Stimulated activated effector memory CD8-positive, alpha-beta T cell treated with anti-CD3 and anti-CD28 coated beads, Interleukin-12 subunit alpha, Interleukin-12 subunit beta, amount 100 ng/mL, for 72 hours (primary cell): ENCODE data around the gene WDFY2.

Experiments
- ATAC-seq: fragments of 150-1000 bp; cut with Tn5 transposase; 2 replicates; pipeline ENCODE4 v1.10.0; 2021
- DNase-seq, 2 donors: peaks; one replicate each; pipeline ENCODE4 v3.0.0; 2021 to 2022; ENCODE audit warnings: low spot score in 2 of 2
- H3K27ac Mint-ChIP-seq: one replicate; pipeline ENCODE4 v1.8.0; 2022; ENCODE audit warnings: mild to moderate bottlenecking, mixed read lengths
- H3K36me3 Mint-ChIP-seq: one replicate; pipeline ENCODE4 v1.8.0; 2022; ENCODE audit warnings: mild to moderate bottlenecking, mixed read lengths
- H3K4me1 Mint-ChIP-seq: one replicate; pipeline ENCODE4 v1.8.0; 2022; ENCODE audit warnings: mixed read lengths
- H3K4me3 Mint-ChIP-seq: one replicate; pipeline ENCODE4 v1.8.0; 2022; ENCODE audit warnings: mild to moderate bottlenecking, mixed read lengths
- H3K9me3 Mint-ChIP-seq: one replicate; pipeline ENCODE4 v1.8.0; 2022; ENCODE audit warnings: mixed read lengths

The WDFY2 gene

DNA sequence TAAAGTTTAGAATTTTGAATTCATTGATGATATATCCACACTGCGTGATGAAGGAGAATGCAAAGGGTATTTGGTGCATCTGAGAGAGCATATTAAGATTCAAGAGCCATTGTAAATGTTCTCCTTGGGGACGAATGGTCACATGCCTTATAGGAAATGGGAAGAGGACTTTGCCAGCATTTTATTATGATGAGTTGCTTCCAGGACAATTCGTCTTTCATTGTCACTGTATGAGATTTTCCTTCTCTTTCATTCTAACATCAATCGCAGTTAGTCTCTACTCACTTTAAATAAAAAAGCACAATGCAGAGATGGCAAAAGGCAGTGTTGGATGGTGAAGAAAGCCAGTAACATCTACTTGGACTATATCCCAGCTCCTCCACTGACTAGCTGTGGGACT, 21.4 kb downstream of the WDFY2 start:
- no peak overlapping the region for H3K4me3 Mint-ChIP-seq
- H3K9me3 Mint-ChIP-seq, result no peaks in the 10 kb centered on the region
- no peaks in the 10 kb centered on the region for H3K36me3 Mint-ChIP-seq
- DNase-seq, result no peak
- no peak overlapping the region for H3K27ac Mint-ChIP-seq
- peaks cover 19% of the 10 kb centered on the region for H3K4me1 Mint-ChIP-seq
- ATAC-seq, result no peak

DNA sequence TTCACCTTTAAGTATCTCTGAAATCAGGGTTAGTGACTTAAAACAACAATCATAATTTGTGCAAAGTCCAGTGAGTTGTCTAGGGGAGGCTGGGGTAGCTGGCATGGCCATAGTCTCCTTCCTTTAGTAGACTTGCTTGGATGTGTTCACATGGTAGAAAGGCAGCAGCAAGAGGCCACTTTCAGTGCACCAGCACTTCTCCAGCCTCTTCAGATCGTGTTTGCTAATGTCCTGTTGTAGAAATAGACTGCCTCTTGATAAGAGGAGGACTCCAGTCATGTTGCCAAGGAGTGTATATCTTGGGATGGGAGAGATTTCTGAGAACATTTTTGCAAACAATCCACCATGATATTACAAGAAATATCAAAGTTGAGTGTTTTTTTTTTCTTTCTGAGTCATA, 22.9 kb downstream of the WDFY2 start:
- Mint-ChIP-seq H3K27ac (no peak overlapping the region), H3K4me1 (peaks cover 20% of the 10 kb centered on the region)

GRCh38 chr13:51608857-51609406, 24.7 kb downstream of the WDFY2 start:
- Mint-ChIP-seq H3K27ac (no peak overlapping the region), H3K36me3 (no peaks in the 10 kb centered on the region), H3K4me1 (peaks cover 21% of the 10 kb centered on the region), H3K9me3 (no peaks in the 10 kb centered on the region), H3K4me3 (no peak overlapping the region)
- ATAC-seq, result no peak
- no peak for DNase-seq

More for the DNA sequence above, 22.9 kb downstream of the WDFY2 start:
- no peak for DNase-seq
- no peak overlapping the region for H3K4me3 Mint-ChIP-seq
- H3K36me3 Mint-ChIP-seq, result no peaks in the 10 kb centered on the region
- no peaks in the 10 kb centered on the region for H3K9me3 Mint-ChIP-seq
- ATAC-seq, result no peak

GRCh38 chr13:51612867-51613266, 28.6 kb downstream of the WDFY2 start:
- DNase-seq (no peak), ATAC-seq (no peak)
- H3K36me3 Mint-ChIP-seq, result peaks cover 5% of the 10 kb centered on the region
- H3K27ac Mint-ChIP-seq, result peak overlapping the region; percentile 7
- no peaks in the 10 kb centered on the region for H3K9me3 Mint-ChIP-seq
- peaks cover 22% of the 10 kb centered on the region for H3K4me1 Mint-ChIP-seq
- H3K4me3 Mint-ChIP-seq, result no peak overlapping the region

GRCh38 chr13:51613535-51613934, 29.3 kb downstream of the WDFY2 start:
- H3K4me3 Mint-ChIP-seq, result peak overlapping the region; percentile 80
- H3K36me3 Mint-ChIP-seq, result peaks cover 5% of the 10 kb centered on the region
- ATAC-seq, result no peak
- H3K27ac Mint-ChIP-seq, result peak overlapping the region; percentile 7
- peaks cover 23% of the 10 kb centered on the region for H3K4me1 Mint-ChIP-seq
- H3K9me3 Mint-ChIP-seq, result no peaks in the 10 kb centered on the region
- no peak for DNase-seq

- Mint-ChIP-seq H3K4me1 (peaks cover 32% of the 10 kb centered on the region), H3K9me3 (no peaks in the 10 kb centered on the region), H3K27ac (peak overlapping the region; percentile 97), H3K36me3 (peaks cover 5% of the 10 kb centered on the region), H3K4me3 (peak overlapping the region; percentile 80)
- DNase-seq (peak; percentile 14 to 59), ATAC-seq (peak; percentile 95)
Observed at GRCh38 chr13:51614350-51614786, 30.1 kb downstream of the WDFY2 start.

- H3K4me1 Mint-ChIP-seq, result peaks cover 47% of the 10 kb centered on the region
- no peak for ATAC-seq
- peak overlapping the region; percentile 4 for H3K27ac Mint-ChIP-seq
Observed at GRCh38 chr13:51618626-51619025, 34.4 kb downstream of the WDFY2 start.

GRCh38 chr13:51619614-51620013, 35.4 kb downstream of the WDFY2 start:
- no peak for DNase-seq
- H3K36me3 Mint-ChIP-seq, result peaks cover under 1% of the 10 kb centered on the region
- peaks cover 48% of the 10 kb centered on the region for H3K4me1 Mint-ChIP-seq
- H3K27ac Mint-ChIP-seq, result peak overlapping the region; percentile 4
- H3K9me3 Mint-ChIP-seq, result no peaks in the 10 kb centered on the region
- H3K4me3 Mint-ChIP-seq, result no peak overlapping the region
- ATAC-seq, result peak; percentile 99

More at GRCh38 chr13:51618626-51619025, 34.4 kb downstream of the WDFY2 start:
- no peak overlapping the region for H3K4me3 Mint-ChIP-seq
- no peaks in the 10 kb centered on the region for H3K9me3 Mint-ChIP-seq
- DNase-seq, result no peak
- H3K36me3 Mint-ChIP-seq, result peaks cover 5% of the 10 kb centered on the region

GRCh38 chr13:51620165-51620983, 36.1 kb downstream of the WDFY2 start:
- H3K9me3 Mint-ChIP-seq, result no peaks in the 10 kb centered on the region
- peaks cover 49% of the 10 kb centered on the region for H3K4me1 Mint-ChIP-seq
- DNase-seq (no peak), ATAC-seq (no peak)
- no peak overlapping the region for H3K4me3 Mint-ChIP-seq
- H3K27ac Mint-ChIP-seq, result peak overlapping the region; percentile 43
- no peaks in the 10 kb centered on the region for H3K36me3 Mint-ChIP-seq

DNA sequence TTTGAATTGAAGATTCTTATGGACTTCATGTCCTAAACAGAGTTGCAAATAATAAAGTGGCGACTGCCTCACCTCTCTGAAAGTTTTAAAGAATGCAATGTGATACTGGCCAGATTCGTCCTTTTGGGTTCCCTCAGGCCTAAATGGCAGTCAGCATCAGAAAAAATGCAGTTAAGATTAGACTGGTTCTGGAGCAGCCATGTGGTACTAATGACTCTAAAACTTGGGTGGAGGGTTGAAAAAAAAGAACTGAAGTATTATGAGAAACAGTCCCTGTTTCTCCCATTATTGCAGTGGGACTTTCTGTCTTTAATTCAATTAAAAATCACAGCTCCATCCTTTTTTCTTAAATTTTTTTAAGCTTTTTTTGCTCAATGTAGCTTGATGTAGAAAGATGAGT, 37.3 kb downstream of the WDFY2 start:
- H3K4me1 Mint-ChIP-seq, result peaks cover 58% of the 10 kb centered on the region
- no peaks in the 10 kb centered on the region for H3K36me3 Mint-ChIP-seq
- ATAC-seq, result no peak
- H3K4me3 Mint-ChIP-seq, result no peak overlapping the region
- no peak overlapping the region for H3K27ac Mint-ChIP-seq
- no peaks in the 10 kb centered on the region for H3K9me3 Mint-ChIP-seq
- DNase-seq, result no peak

DNA sequence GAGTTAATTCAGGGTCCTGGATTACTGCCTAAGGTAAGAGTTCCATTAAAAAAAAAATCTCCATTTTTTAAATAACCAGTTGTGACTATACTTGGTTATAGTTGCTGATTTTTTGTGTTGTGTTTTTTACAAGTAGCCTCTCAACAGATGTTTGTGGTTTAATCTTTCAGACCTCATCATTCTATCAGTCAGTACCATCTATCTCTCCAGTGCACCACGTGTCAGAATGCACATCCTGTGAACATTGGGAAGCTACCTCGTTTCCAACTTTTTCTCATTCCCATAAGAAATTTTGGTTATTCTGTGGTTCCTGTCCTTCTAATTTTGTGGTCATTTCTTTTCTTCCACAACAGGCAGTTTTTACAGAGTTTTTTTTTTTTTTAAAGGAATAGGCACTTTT, 39.2 kb downstream of the WDFY2 start:
- DNase-seq (no peak), ATAC-seq (no peak)
- Mint-ChIP-seq H3K27ac (no peak overlapping the region), H3K36me3 (no peaks in the 10 kb centered on the region), H3K9me3 (no peaks in the 10 kb centered on the region), H3K4me1 (peaks cover 61% of the 10 kb centered on the region), H3K4me3 (no peak overlapping the region)

DNA sequence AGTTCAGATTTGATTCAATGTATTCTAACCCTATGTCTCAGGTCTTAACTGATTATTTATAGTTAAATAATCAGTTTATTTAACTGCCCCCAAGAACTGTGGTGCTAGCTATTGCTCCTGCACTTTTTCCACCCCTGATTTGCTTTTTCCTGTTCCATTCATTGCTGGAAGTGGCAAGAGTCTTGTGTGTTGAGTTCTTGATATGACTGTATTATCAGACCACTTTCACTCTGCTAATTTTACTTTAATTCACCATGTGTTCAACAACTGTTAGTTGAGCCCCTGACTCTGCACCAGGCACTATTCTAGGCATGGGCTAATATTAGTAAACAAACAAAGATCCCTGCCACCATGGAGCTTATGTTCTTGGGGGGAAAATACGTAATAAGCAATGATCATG, 39.9 kb downstream of the WDFY2 start:
- no peak overlapping the region for H3K27ac Mint-ChIP-seq
- H3K4me3 Mint-ChIP-seq, result no peak overlapping the region
- ATAC-seq (no peak), DNase-seq (no peak)
- no peaks in the 10 kb centered on the region for H3K36me3 Mint-ChIP-seq
- peaks cover 61% of the 10 kb centered on the region for H3K4me1 Mint-ChIP-seq
- no peaks in the 10 kb centered on the region for H3K9me3 Mint-ChIP-seq

DNA sequence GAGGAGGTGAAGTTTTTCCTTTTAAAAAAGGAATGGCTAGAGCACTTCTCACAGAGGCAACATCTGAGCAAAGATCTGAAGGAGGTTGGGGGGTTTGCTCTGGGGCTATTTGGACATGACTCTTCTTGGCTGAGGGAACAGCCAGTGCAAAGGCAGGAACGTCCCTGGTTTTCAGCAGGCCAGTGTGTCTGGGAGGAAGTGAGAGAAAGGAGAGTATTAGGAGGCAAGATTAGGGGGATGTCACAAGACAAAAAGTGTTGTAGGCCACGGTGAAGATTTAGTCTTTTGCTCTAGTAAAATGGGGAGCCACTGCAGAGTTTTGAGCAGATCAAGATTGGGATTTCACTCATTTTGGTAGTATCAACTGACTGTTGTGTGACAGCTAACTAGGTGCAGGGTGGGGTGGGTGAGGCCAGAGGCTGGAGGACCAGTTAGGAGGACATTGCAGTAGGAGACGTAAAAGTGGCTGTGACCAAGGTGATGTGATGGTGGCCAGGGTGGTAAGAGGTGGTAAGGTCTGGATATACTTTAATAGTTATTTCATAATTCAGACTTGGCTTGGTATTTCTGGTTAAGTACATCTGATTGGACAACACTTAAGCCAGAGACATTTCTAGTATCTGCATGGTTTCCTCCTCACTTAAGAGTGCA, 40.6 kb downstream of the WDFY2 start:
- no peaks in the 10 kb centered on the region for H3K9me3 Mint-ChIP-seq
- no peaks in the 10 kb centered on the region for H3K36me3 Mint-ChIP-seq
- no peak overlapping the region for H3K27ac Mint-ChIP-seq
- ATAC-seq (no peak), DNase-seq (no peak)
- peaks cover 58% of the 10 kb centered on the region for H3K4me1 Mint-ChIP-seq
- H3K4me3 Mint-ChIP-seq, result no peak overlapping the region

- Mint-ChIP-seq H3K4me3 (no peak overlapping the region), H3K4me1 (peaks cover 59% of the 10 kb centered on the region), H3K27ac (no peak overlapping the region), H3K36me3 (no peaks in the 10 kb centered on the region), H3K9me3 (no peaks in the 10 kb centered on the region)
- ATAC-seq (no peak), DNase-seq (no peak)
Observed at GRCh38 chr13:51625555-51626345, 41.5 kb downstream of the WDFY2 start.

DNA sequence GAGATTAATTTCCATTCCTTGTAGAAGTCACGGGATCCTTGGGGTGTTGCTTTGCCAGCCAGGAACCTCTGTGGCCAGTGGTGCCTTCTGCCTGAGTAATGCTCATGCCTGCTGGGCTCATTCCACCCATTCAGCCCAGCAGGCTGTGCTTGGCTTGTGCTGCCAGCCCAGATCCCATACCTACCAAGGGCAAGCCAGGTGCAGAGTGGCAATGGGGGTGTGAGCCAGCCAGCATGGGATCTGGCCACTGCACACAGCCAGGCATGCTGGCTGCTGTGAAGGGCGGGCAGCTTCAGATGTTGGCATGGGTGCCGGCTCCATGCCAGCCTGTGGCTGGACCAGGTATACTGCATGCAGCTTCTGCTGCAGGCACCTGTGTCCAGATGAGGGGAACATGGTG, 42.5 kb downstream of the WDFY2 start:
- ATAC-seq (no peak), DNase-seq (no peak)
- H3K9me3 Mint-ChIP-seq, result no peaks in the 10 kb centered on the region
- peaks cover 58% of the 10 kb centered on the region for H3K4me1 Mint-ChIP-seq
- H3K4me3 Mint-ChIP-seq, result no peak overlapping the region
- no peaks in the 10 kb centered on the region for H3K36me3 Mint-ChIP-seq
- H3K27ac Mint-ChIP-seq, result no peak overlapping the region
